Stimulated activated naive CD8-positive, alpha-beta T cell treated with anti-CD3 and anti-CD28 coated beads, Interleukin-15, amount 100 ng/mL, for 72 hours (primary cell): ENCODE data around the gene OR52K1.

Experiments used
- ATAC-seq: fragments of 150-1000 bp; cut with Tn5 transposase; 2 replicates; pipeline ENCODE4 v1.10.0; 2021; ENCODE audit warnings: mild to moderate bottlenecking, moderate library complexity
- DNase-seq, 2 donors: peaks; one replicate each; pipeline ENCODE4 v3.0.0; 2021 to 2022
- H3K27ac Mint-ChIP-seq, 2 donors: one replicate each; pipeline ENCODE4 v1.8.0; 2022; ENCODE audit warnings: mild to moderate bottlenecking in 2 of 2, mixed read lengths in 2 of 2, moderate library complexity in 2 of 2
- H3K27me3 Mint-ChIP-seq: one replicate; pipeline ENCODE4 v1.8.0; 2022; ENCODE audit warnings: mixed read lengths
- H3K4me1 Mint-ChIP-seq: one replicate; pipeline ENCODE4 v1.8.0; 2022; ENCODE audit warnings: mild to moderate bottlenecking, mixed read lengths
- H3K4me3 Mint-ChIP-seq, 2 donors: one replicate each; pipeline ENCODE4 v1.8.0; 2022; ENCODE audit warnings: mild to moderate bottlenecking in 2 of 2, mixed read lengths in 2 of 2, moderate library complexity in 1 of 2
- H3K9me3 Mint-ChIP-seq, 2 donors: one replicate each; pipeline ENCODE4 v1.8.0; 2022; ENCODE audit warnings: mixed read lengths in 2 of 2

Gene OR52K1

DNA sequence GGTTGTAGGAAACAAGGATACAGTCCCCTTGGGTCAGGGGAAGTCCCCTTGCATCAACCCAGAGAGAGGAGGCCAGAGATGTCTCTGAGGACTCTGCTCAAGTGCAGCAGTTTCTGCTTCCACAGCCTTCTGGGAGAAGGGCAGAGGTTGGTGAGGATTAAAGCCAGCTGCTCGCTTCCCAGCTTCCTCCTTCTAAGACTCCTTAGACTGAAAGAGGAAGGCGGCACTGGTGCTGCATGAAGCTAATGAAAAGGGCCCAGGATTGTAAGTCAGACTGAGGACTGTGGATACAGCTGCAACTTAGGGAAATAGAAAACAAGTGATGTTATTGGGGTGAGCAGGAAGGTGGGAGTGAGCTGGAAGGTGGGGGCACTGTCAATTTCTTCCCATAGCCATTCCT lies at the start of gene OR52K1:
Gene OR52K1 (plus strand): TSS at position 202 of the 400 bp plus-strand sequence. CDS start 6,255 bp downstream, outside the sequence.
- Mint-ChIP-seq H3K27ac (no peak within 1 kb of the TSS), H3K9me3 (no peaks in the 10 kb centered on the region), H3K4me3 (no peak within 1 kb of the TSS), H3K4me1 (peaks cover 9% of the 10 kb centered on the region), H3K27me3 (no peaks in the 10 kb centered on the region)
- DNase-seq (no peak), ATAC-seq (no peak)

GRCh38 chr11:4433856-4434255 lies 48.6 kb upstream of the OR52K1 start:
- Mint-ChIP-seq H3K4me1 (no peaks in the 10 kb centered on the region), H3K4me3 (no peak overlapping the region), H3K9me3 (peaks cover 0 to under 1% of the 10 kb centered on the region in 2 donors), H3K27me3 (peaks cover 37% of the 10 kb centered on the region), H3K27ac (no peak overlapping the region)
- no peak for DNase-seq
- ATAC-seq: no peak

GRCh38 chr11:4436411-4436810 lies 46.0 kb upstream of the OR52K1 start:
- ATAC-seq: no peak

DNA sequence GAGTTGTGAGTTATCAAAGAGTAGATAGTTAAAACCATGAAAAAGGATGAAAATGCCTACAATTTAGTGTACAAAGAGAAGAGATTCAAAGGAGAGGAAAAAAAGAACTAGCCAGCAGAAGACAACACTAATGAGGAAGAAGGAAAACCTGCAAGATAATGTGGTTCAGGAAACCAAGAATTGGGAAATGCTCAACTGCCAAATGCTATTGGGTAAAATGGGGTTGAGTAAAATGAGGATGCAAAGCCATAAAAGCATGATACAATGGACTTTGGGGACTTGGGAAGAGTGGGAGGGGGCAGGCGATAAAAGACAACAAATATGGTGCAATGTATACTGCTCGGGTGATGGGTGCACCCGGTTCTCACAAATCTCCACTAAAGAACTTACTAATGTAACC lies 40.9 kb upstream of the OR52K1 start:
- no peak for DNase-seq
- no peaks in the 10 kb centered on the region for H3K4me1 Mint-ChIP-seq
- H3K4me3 Mint-ChIP-seq: no peak overlapping the region
- no peak for ATAC-seq
- no peak overlapping the region for H3K27ac Mint-ChIP-seq
- H3K27me3 Mint-ChIP-seq: peaks cover 12% of the 10 kb centered on the region
- H3K9me3 Mint-ChIP-seq: peaks cover 0 to 5% of the 10 kb centered on the region in 2 donors

More at GRCh38 chr11:4436411-4436810, 46.0 kb upstream of the OR52K1 start:
- Mint-ChIP-seq H3K27me3 (peaks cover 36% of the 10 kb centered on the region), H3K4me3 (no peak overlapping the region), H3K4me1 (no peaks in the 10 kb centered on the region), H3K9me3 (peaks cover 0 to 5% of the 10 kb centered on the region in 2 donors), H3K27ac (no peak overlapping the region)
- DNase-seq: no peak

DNA sequence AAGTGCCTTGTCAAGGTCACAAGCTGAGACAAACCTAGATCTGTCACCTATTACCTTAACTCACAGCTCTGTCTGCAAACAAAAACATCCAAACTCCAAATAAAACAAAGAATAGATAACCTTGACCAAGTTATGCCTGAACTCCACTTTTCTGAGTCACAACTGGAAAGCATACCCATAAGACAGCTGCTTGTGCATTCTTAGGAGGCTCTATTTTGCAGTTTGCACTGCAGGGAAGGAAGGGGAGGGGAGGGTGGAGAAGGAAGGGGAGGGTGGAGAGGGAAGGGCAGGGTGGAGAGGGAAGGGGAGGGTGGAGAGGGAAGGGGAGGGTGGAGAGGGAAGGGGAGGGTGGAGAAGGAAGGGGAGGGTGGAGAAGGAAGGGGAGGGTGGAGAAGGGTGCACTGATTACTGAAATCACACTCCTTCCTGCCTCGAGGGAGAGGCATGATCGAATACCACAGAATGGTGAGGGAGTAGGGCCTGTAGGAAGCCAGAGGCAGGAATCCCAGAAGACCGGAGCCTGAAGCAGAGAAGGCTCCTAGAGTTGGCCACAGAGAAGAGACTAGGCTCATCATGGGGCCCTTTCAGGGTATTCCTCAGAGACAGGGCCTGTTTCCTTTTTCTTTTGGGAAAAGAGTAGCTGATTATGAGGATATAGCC lies 39.1 kb upstream of the OR52K1 start:
- peaks cover 7% of the 10 kb centered on the region for H3K27me3 Mint-ChIP-seq
- H3K27ac Mint-ChIP-seq: no peak overlapping the region
- H3K9me3 Mint-ChIP-seq: peaks cover 0 to 5% of the 10 kb centered on the region in 2 donors
- no peak overlapping the region for H3K4me3 Mint-ChIP-seq
- no peaks in the 10 kb centered on the region for H3K4me1 Mint-ChIP-seq
- DNase-seq (no peak), ATAC-seq (no peak)

- H3K4me3 Mint-ChIP-seq: no peak within 1 kb of the TSS
- ATAC-seq (no peak), DNase-seq (no peak)
- H3K27me3 Mint-ChIP-seq: no peaks in the 10 kb centered on the region
- H3K4me1 Mint-ChIP-seq: no peaks in the 10 kb centered on the region
- peaks cover 1 to 3% of the 10 kb centered on the region in 2 donors for H3K9me3 Mint-ChIP-seq
- H3K27ac Mint-ChIP-seq: peak within 1 kb of the TSS in 1 of 2 donors; percentile 75
These were observed 33.5 kb upstream of the OR52K1 start, which contains the start of gene OR52K2 for GRCh38 chr11:4448995-4449394. OR52K2 (plus strand) TSS chr11:4449295; CDS start chr11:4449340, 45 bp downstream.

GRCh38 chr11:4453118-4453517 lies 29.3 kb upstream of the OR52K1 start:
- H3K4me1 Mint-ChIP-seq: no peaks in the 10 kb centered on the region
- ATAC-seq: no peak
- H3K27ac Mint-ChIP-seq: no peak overlapping the region
- DNase-seq: no peak
- peaks cover 14% of the 10 kb centered on the region for H3K27me3 Mint-ChIP-seq
- no peak overlapping the region for H3K4me3 Mint-ChIP-seq
- H3K9me3 Mint-ChIP-seq: peaks cover 7 to 15% of the 10 kb centered on the region in 2 donors

GRCh38 chr11:4454021-4454420 lies 28.4 kb upstream of the OR52K1 start:
- ATAC-seq (no peak), DNase-seq (no peak)
- no peaks in the 10 kb centered on the region for H3K4me1 Mint-ChIP-seq
- peaks cover 7 to 15% of the 10 kb centered on the region in 2 donors for H3K9me3 Mint-ChIP-seq
- peaks cover 19% of the 10 kb centered on the region for H3K27me3 Mint-ChIP-seq
- no peak overlapping the region for H3K4me3 Mint-ChIP-seq
- no peak overlapping the region for H3K27ac Mint-ChIP-seq

GRCh38 chr11:4455419-4455818 lies 27.0 kb upstream of the OR52K1 start:
- Mint-ChIP-seq H3K27ac (no peak overlapping the region), H3K4me3 (no peak overlapping the region), H3K9me3 (peaks cover 7 to 15% of the 10 kb centered on the region in 2 donors), H3K27me3 (peaks cover 19% of the 10 kb centered on the region), H3K4me1 (no peaks in the 10 kb centered on the region)
- ATAC-seq: no peak
- no peak for DNase-seq

- ATAC-seq: peak; percentile 31
- Mint-ChIP-seq H3K4me1 (no peaks in the 10 kb centered on the region), H3K9me3 (peaks cover 16 to 25% of the 10 kb centered on the region in 2 donors), H3K27ac (peak overlapping the region in 1 of 2 donors; percentile 29), H3K27me3 (peaks cover 32% of the 10 kb centered on the region), H3K4me3 (no peak overlapping the region)
- DNase-seq: no peak
These were observed 22.9 kb upstream of the OR52K1 start for GRCh38 chr11:4459500-4459899.

- no peaks in the 10 kb centered on the region for H3K4me1 Mint-ChIP-seq
- H3K9me3 Mint-ChIP-seq: peaks cover 18 to 32% of the 10 kb centered on the region in 2 donors
- DNase-seq (no peak), ATAC-seq (no peak)
- no peak overlapping the region for H3K27ac Mint-ChIP-seq
- no peak overlapping the region for H3K4me3 Mint-ChIP-seq
- peaks cover 38% of the 10 kb centered on the region for H3K27me3 Mint-ChIP-seq
These were observed 22.3 kb upstream of the OR52K1 start for GRCh38 chr11:4460151-4460550.

- Mint-ChIP-seq H3K27me3 (peaks cover 18% of the 10 kb centered on the region), H3K4me1 (no peaks in the 10 kb centered on the region), H3K9me3 (peaks cover 18 to 25% of the 10 kb centered on the region in 2 donors), H3K27ac (peak overlapping the region in 1 of 2 donors; percentile 60), H3K4me3 (no peak overlapping the region)
- ATAC-seq (no peak), DNase-seq (no peak)
These were observed 18.0 kb upstream of the OR52K1 start for GRCh38 chr11:4464216-4465159.

DNA sequence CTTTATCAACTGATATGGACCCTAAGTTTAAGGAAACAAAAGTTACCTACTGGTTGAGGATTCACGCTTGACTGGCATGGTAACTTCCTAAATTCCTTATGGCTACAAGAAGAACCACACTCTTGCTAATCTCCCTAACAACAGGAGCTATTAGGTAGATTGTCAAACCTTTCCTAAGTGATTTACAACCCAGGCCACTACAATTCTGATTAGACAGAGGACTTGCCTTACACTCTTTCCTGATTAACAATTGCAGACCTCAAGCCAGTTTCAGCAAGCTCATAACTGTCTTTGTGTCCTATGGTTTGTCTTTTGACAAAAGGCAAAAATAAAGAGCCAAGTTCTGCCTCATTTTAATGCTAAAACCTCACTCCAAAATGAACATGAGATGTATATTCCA lies 17.0 kb upstream of the OR52K1 start:
- H3K4me3 Mint-ChIP-seq: no peak overlapping the region
- H3K9me3 Mint-ChIP-seq: peaks cover 18 to 25% of the 10 kb centered on the region in 2 donors
- H3K27ac Mint-ChIP-seq: no peak overlapping the region
- DNase-seq: no peak
- peaks cover 18% of the 10 kb centered on the region for H3K27me3 Mint-ChIP-seq
- ATAC-seq: no peak
- H3K4me1 Mint-ChIP-seq: no peaks in the 10 kb centered on the region

DNA sequence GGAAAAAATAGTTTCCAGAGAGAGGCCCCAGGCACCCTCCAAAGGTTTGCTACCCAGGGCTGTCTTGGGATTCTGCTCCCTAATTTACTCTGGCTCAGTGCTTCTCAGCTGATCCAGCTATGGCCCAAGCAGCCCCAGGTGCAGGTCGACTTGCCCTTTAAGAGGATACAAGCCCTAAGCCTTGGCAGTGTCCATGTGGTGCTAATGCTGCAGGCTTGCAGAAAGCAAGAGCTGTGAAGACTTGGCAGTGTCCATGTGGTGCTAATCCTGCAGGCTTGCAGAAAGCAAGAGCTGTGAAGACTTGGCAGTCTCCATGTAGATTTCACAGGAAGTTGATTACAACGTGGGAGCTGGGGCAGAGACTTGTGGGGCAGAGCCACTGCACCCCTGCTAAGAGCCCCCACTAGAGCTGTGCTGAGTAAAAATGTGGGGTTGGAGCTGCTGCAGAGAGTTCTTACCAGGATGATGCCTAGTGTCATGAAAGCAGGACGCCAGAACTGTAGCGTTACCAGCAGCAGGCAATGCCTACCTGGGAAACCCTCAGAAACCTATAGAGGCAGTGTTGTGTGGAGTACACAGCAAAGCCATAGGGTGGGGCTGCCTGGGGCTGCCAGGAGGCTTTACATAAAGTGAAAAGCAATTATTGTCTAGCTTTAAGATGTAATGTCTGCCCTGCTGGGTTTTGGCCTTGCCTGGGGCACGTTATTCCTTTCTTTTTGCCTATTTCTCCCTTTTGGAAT lies 16.1 kb upstream of the OR52K1 start:
- no peak for ATAC-seq
- H3K4me3 Mint-ChIP-seq: no peak overlapping the region

GRCh38 chr11:4466871-4467442 lies 15.5 kb upstream of the OR52K1 start:
- Mint-ChIP-seq H3K9me3 (peaks cover 18 to 24% of the 10 kb centered on the region in 2 donors), H3K27ac (no peak overlapping the region), H3K4me3 (no peak overlapping the region), H3K27me3 (peaks cover 18% of the 10 kb centered on the region), H3K4me1 (no peaks in the 10 kb centered on the region)
- DNase-seq: no peak
- no peak for ATAC-seq

More for the DNA sequence above, 16.1 kb upstream of the OR52K1 start:
- no peak for DNase-seq
- peaks cover 18 to 25% of the 10 kb centered on the region in 2 donors for H3K9me3 Mint-ChIP-seq
- no peaks in the 10 kb centered on the region for H3K4me1 Mint-ChIP-seq
- no peak overlapping the region for H3K27ac Mint-ChIP-seq
- H3K27me3 Mint-ChIP-seq: peaks cover 18% of the 10 kb centered on the region
